ENCODE measurements around the gene DCUN1D2.

DCUN1D2 gene

DNA sequence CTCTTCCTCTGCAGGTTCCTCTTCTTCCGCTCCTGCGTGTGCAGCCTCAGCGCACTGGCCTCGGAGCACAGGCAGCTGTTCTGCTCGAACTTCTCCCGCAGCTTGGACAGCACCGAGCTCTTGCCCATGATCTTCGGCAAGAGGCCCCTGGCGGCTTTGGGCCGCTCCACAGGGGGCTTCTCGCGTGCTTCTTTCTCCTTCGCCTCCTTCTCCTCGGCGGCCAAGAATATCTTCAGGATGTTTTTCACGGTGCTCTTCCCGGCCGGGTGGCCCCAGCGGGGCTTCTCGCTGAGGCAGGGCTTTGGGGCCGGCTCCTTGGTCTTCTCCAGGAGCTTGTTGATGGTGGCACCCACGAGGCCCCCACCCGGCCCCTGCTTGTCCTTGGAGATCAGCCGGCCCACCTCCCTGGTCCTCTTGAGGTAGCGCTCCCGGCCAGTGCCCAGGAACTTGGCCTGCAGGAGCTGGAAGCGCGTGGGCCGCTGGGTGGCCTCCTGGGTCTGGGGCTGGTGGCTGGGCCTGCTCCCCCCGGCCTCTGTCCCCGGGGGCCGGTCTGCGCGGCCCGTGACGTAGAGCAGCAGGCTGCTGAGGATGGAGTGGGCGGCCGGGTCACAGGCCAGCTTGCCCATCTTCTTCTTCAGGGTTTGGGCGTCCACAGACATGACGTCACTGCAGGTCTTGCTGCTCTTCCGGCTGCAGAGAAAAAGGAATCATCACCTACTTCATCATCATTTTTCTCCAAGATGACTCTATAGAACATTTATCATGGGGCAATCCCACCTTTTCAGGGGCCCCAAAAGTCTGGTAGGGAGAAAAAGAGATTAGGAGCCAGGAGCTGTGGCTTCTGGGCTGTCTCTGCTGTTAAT, 82.7 kb downstream of the DCUN1D2 start:
- no peak for DNase-seq (ENCODE audit: low read depth in 2 of 2)

DNA sequence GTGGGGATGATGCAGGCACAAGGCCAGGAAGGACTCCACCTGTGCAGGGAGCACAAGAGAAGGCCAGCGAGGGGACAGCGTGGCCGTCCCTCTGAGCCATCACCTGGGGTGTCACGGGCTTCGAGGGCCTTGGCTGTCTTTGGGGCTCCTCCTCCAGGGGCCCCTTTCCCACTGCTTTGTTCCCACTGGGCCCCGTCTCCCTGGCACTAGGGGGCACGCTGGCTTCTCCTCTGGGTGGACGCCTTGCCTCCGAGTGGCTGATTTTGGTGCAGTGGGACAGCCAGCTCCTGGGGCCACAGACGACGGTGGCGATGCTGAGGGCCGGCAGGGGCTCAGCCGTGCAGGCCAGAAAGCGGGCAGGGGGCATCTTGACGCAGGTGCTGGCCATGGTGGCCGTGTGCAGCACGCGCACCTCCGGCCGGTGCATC, 83.4 kb downstream of the DCUN1D2 start:
- no peak for DNase-seq (ENCODE audit: low read depth in 2 of 2)

DNA sequence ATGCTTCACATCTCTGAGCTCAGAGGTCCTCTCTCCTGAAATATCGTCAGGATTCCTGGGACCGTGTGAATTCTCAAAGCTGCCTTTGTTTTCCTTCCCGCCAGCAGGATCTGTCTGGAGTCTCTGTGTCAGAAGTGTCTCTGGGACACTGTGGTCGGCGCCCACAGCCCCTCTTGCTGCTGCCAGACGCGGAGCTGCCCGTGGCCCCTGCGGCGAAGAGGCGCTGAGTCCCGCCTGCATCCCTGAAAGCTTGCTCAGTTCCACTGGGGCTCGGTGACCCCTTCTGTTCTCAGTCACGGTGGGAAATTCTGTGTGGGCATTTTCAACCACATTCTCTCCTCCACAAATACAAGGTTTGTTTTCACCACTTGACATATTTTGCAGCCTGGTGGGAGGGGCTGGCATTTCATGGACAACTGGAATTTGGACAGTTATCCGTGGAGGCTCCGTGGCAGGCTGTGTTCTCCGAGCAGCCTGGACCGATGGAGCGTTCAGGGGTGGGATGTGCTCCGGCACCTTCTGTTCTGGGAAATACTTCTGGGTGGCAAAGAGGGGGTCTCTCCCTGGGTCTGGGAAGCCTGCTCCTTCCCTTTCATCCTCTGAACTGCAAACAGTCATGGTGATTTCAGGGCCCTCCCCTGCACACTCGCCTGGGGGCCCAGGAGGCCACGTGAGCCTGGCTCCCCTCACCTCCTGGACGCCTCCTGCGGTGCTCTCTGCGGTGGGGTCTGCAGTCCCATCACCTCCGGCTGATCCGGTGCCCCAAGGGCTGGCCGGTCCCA, 84.0 kb downstream of the DCUN1D2 start:
- DNase-seq (ENCODE audit: low read depth in 2 of 2), result no peak
